HG02610 (cell line): ENCODE results near the gene ARL6IP5.

Experiments
- ATAC-seq: cut with Tn5 transposase; IDR thresholded peaks from one replicate; pipeline ENCODE4 v1.9.1; 2021; ENCODE audit warnings: mild to moderate bottlenecking, moderate library complexity; ENCODE audit not compliant: unreplicated experiment

The ARL6IP5 gene

DNA sequence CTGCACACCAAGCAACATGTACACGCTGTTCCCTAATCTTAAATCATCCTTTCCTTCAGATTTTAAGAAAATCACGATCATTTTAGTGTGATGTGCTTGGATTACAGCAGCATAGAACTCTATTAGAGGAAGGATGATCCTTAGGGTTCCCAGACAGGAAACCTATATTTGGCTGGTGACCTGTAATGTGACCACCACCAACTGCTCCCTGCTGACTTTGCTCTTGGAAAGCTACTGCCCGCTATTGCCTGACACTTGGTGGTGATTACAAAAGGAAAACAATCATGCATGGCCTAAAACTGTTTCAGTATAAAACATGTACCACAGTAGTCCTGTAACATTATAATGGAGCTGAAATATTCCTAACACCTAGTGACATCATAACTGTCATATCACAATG is 64.8 kb downstream of the ARL6IP5 start:
- ATAC-seq: no peak
